Omental fat pad (tissue), 4 donors: ENCODE measurements around the gene GIT1. TPM values are rescaled to one million over a fixed set of nuclear protein-coding genes. Genes with fewer than 3 reads are reported as not detected.

Experiments
- ATAC-seq: fragments of 150-250 bp; one replicate; pipeline ENCODE4 v1.9.1; 2016; ENCODE audit warnings: mild to moderate bottlenecking, moderate library complexity; ENCODE audit not compliant: low FRiP score
- DNase-seq: peaks from one replicate; pipeline ENCODE4 v3.0.0-alpha.2; 2019; ENCODE audit warnings: low spot score
- total RNA-seq, 4 donors: library from RNA; depleted of rRNA; stranded (reverse); fragments of >200 nt; gene quantifications; one replicate each; pipeline ENCODE4 v1.1.0, GENCODE V29; 2016
- TF ChIP-seq, protein P1 (sequence below), 3 donors: fragments of 450-650 bp; IDR thresholded peaks; one replicate each; pipeline ENCODE4 v1.5.1; 2016 to 2017; ENCODE audit warnings: antibody characterized with exemption in 3 of 3, mild to moderate bottlenecking in 3 of 3, moderate library complexity in 2 of 3

The GIT1 gene
- total RNA-seq, 4 donors from 2014 or later: 24.4 to 73.6 (median 37.3) TPM

DNA sequence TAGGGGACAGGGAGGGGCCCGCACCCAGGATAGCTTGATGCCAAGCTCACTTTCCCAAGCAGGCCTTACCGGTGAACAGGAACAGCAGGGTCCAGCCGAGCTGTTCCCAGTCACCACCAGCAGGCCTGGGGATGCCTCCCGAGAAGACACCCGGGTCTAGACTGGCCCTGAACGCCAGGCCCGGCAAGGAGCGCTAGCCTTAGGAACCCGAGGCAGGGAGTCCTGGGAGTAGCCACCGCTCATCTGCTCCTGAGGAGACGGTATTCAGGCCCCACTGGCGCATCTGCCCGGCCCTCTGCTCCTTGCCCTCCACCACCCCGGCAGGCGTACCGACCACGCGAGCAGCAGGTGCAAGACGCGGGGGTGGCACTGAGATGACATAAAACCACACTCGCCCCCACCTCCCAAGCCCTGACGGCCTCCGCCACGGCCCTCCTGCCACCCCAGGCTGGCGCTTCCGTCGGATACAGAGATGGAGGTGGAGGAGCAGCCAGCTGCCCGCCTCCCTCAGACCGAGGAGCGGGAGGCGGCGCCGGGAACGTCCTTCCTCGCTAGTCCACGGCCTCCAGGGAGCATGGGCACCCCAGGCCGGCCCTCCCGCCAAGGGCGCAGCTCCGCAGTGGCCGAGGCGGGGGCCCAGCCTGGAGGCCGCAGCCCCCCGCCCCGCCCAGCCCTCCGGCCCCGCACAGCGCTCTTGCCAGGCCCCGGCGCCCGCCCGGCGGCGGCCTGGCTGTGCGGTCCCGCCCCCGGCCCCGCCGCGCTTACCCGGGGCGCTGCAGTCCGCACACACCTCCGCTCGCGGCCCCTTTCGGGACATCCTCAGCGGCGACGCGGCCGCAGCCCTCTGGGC, 661 bp downstream of the GIT1 start:
- TF ChIP-seq, protein P1, sequence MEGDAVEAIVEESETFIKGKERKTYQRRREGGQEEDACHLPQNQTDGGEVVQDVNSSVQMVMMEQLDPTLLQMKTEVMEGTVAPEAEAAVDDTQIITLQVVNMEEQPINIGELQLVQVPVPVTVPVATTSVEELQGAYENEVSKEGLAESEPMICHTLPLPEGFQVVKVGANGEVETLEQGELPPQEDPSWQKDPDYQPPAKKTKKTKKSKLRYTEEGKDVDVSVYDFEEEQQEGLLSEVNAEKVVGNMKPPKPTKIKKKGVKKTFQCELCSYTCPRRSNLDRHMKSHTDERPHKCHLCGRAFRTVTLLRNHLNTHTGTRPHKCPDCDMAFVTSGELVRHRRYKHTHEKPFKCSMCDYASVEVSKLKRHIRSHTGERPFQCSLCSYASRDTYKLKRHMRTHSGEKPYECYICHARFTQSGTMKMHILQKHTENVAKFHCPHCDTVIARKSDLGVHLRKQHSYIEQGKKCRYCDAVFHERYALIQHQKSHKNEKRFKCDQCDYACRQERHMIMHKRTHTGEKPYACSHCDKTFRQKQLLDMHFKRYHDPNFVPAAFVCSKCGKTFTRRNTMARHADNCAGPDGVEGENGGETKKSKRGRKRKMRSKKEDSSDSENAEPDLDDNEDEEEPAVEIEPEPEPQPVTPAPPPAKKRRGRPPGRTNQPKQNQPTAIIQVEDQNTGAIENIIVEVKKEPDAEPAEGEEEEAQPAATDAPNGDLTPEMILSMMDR (IDR thresholded peaks at IDR 0.05): no peak
- ATAC-seq (peak; percentile 7), DNase-seq (no peak)

DNA sequence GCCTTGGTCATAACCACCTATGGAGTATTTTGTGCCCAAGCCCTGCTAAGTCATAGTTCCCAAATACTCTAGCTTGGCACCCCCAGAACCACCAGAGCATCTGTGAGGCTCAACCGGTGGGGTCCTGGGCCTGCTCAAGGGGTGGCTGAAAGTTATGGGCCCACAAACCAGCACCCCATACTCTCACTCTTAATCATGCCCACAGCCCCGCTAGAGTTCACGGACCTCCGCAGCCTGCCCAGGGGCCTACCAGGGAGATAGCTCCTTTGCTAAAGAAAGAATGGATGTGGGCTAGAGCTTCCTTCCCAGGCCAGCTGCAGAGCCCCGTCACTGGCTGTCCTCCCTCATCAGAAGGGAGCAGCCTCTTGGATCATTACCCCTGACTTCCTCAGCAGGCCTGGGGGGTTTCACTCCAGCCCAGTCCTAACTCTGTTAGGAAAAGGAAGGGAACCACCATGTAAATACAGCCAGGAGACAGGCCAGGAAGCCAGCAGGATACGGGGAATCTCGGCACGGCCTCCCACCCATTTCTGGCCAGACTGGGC, 1.4 kb downstream of the GIT1 start:
- TF ChIP-seq, protein P1 (IDR thresholded peaks at IDR 0.05): no peak

DNA sequence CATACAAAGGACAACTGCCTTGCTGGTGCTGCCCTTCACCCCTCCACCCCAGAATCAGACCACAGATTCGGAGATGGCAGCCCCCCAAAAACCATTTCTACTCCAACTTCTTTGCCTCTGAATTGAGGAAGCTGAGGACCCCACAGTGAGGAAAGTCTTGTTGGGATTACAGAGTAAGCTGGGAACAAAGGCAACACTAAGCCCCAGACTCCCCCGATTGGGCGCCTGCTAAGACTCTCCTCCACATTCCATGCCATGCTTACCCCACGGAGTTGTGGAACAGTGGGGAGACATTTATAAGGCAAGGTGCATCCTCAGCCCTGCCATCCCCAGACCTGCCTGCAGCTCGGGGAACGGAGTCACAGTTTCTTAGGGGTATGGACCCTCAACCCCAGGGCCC, 1.9 kb downstream of the GIT1 start:
- DNase-seq (no peak), ATAC-seq (no peak)
- TF ChIP-seq, protein P1 (IDR thresholded peaks at IDR 0.05): no peak

More for the DNA sequence above, 1.4 kb downstream of the GIT1 start:
- ATAC-seq (no peak), DNase-seq (no peak)

DNA sequence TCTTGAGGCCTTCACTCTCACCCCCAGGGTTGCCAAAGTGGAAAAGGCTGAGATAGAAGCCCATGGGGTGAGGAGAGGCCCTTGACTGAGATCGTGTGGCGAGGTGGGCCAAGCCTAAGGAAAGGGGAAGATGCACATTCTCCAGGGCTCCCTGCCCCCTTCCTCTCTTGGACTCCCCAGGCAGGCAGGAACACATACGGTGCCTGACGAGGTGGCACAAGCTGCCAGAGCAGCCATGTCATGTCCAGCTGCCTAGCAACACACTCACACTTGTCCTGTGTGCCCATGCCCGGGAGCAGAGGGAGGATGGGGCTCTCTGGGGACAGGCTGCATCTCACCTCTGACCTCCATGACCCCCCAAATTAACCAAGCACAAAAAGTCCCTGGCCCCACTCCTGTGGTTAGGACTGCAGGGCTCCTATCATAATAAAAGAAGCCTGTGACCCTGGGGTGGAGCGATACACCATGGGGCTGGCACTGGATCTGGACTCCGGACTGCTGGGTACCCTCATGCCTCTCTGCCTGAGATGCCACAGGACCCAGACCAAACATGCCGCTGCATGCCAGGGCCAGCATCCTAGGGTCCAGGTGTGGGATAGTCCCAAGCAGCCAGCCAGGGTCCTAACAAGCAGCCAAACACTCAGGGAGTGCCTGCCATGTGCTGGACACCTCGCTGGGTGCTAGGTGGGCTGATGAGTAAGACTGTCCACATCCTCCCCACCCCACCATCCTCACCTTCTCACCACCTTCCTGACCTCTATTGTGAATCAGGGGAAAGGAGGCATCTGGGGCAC, 2.6 kb downstream of the GIT1 start:
- DNase-seq (no peak), ATAC-seq (no peak)
- TF ChIP-seq, protein P1 (IDR thresholded peaks at IDR 0.05): no peak

DNA sequence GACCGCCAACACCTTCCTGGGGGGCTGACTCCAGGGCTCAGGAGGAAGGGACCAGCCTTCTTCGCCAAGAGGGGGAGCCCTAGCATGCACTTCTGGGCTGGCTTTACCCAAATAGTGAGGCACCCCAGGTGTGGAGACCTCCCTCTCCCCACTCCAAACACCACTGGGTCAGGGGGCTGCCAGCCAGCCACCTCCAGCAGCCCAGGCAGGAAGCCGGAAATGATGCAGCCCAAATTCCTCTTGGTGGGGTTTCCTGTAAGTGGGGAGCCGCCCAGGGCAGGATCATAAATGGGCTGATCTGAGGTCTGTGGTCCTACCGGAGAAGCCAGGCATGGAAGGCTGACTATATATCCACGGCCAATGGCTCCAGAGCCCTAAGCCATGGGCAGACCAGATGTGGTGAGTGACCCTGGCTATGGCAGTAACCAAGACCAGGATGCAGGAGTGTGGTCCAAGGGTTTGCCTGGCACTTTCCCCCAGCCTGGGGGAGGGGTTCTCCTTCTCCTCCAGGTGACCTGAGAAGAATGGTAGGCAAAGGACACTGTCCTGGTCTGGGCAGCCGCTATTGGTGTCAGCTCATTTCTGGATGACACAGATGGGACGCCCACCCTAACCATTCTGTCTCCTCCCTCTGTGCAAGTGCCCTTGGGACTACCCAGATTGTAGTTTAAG, 4.2 kb downstream of the GIT1 start:
- no peak for DNase-seq
- TF ChIP-seq, protein P1 (IDR thresholded peaks at IDR 0.05): no peak
- no peak for ATAC-seq

DNA sequence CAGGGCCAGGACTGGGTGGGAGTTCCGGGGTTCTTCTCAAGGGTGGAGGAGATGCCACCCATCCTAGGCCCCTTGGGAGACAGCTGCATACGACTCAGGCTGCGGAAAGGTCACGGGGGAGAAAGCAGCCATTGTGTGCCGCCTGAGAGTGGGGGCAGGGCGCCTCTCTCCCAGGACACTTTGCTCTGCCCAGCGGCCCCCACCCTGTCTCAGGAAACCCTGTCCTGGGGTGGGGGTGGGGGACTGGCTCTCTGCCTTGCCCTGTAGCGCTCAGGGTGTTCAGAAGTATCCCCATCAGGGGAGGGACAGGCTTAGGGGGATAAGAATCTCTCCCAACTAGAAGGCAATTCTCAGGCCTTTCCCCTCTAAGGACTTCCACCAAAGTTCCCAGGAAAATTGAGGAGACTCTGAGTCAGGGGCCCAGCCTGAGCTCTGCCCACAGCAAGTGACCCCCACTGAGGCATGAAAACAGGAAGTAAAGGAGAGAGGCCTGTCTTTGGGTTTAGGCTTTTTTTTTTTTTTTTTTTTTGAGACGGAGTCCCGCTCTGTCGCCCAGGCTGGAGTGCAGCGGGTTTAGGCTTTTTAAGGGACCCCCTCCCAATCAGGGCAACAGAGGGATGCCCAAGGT, 4.9 kb downstream of the GIT1 start:
- ATAC-seq: no peak
- DNase-seq: no peak
- TF ChIP-seq, protein P1 (IDR thresholded peaks at IDR 0.05): no peak
